NT2/D1 (cell line): Measurements from ENCODE around the gene ZBTB16.

Experiments
- SUZ12 ChIP-seq: IDR thresholded peaks from 2 replicates; pipeline ENCODE4 v1.6.1; 2011; ENCODE audit not compliant: insufficient read length, insufficient read depth; ENCODE audit errors: extremely low read depth
- YY1 ChIP-seq: IDR thresholded peaks from 2 replicates; pipeline ENCODE4 v1.6.1; 2011; ENCODE audit not compliant: insufficient read length, insufficient read depth
- ZNF274 ChIP-seq: IDR thresholded peaks from 2 replicates; pipeline ENCODE4 v1.6.1; 2011; ENCODE audit warnings: mild to moderate bottlenecking, low read depth, low read length

- TF ChIP-seq ZNF274 (no peak), YY1 (no peak), SUZ12 (no peak)
These were observed 107.4 kb downstream of the ZBTB16 start for GRCh38 chr11:114166897-114167323.
